DMS 273 (cell line): ENCODE data around the gene KLHL15.
A peak's percentile ranks its signal among the peaks of the same experiment; 100 is the strongest.
"Not testable (repeated sequence)": the region's sequence is repeated elsewhere in the genome, so short reads cannot be mapped to it uniquely, and the experiment has no call there.

Experiments used
- DNase-seq: peaks from one replicate; lab custom pipeline; 2025; ENCODE audit not compliant: unreplicated experiment; lab: John Stamatoyannopoulos, UW

Gene KLHL15

DNA sequence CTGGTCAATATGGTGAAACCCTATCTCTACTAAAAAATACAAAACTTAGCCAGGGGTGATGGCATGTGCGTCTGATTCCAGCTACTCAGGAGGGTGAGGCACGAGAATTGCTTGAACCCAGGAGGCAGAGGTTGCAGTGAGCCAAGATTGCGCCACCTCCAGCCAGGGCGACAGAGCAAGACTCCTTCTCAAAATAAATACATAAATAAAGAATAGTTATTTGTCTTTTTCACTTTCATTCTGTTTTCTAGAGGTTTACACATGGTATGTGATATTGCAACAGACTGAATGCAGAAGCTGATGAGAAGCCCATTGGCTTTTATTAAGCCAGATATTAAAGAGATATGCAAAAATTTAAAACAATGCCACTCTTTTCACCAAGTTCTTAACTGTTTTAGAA, 8.2 kb downstream of the KLHL15 start:
- DNase-seq: no peak

DNA sequence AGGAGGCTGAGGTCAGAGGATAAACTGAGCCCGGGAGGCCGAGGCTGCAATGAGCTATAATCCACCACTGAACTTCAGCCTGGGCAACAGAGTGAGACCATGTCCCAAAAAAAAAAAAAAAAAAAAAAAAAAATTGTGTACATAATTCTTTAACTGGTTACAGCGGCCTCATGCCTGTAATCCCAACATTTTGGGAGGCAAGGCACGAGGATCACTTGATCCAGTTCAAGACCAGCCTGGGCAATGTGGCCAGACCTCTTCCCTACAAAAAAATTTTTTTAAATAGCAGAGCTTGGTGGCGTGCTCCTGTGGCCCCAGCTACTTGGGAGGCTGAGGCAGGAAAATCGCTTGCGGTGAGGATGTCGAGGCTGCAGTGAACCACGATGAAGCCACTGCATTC, 9.3 kb downstream of the KLHL15 start:
- DNase-seq: no peak

DNA sequence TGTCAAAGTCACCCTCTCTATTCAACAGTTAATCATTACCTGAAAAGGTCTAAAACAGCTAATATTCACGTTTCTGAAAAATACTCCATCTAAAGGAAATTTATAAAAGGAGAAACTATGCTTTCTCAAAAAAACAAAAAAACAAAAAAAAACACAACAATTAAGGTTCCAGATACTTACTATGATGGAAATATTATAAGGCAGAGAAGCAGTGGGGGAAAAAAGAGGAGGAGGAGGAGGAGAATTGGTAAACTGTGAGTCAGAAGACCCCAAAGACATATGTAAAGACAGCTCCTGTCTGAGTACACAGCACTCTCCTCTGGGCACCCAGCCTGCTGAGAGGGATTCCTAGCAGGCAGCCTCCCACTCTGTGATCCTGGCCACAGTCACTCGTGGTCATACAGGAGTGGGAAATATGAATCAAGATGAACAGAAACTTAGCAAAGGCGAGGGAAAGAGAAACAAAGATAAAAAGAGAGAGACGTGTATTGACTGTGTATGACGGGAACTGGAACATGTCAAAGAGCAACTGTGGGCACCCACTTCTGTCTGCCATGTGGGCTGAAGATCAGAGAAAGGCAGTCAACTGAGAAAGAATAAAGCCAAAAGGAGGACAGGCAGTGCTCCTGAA, 12.5 kb downstream of the KLHL15 start:
- no peak for DNase-seq

DNA sequence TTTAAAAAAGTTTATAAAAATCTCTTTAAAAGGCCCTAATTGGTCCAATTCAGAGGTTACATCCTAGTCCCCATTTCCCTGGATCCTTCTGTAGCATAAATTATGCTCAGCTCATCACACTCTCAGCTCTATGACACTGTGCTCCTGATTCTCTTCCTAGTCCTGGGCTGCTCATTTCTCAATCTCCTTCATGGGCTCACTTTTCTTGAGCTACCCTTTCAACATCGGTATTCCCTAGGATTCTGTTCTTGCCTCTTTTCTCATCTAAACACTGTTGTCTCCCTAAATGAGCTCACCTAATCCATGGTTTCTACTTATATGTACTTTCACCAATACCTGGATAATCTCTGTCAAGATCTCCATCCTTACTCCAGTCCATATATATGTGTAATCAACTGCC, 14.7 kb downstream of the KLHL15 start:
- no peak for DNase-seq

DNA sequence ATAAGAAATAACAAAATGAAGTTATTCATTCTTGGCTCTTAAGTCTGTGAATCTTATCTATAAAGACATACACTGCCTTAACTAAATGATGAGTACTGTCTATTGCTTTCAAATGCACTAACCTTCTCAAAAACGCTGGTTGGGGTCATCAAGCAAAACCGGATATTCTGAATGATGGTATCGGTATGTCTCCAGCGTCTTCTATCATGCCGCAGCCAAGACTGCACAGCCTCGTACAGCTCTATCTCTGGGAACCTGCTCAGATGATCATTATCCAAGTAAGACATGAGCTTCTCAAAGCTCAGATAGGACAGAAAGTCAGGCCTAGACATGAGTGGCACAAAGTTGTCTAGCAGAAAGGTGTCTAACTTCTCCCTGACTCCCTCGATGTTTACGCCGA, 21.1 kb downstream of the KLHL15 start:
- DNase-seq: no peak

DNA sequence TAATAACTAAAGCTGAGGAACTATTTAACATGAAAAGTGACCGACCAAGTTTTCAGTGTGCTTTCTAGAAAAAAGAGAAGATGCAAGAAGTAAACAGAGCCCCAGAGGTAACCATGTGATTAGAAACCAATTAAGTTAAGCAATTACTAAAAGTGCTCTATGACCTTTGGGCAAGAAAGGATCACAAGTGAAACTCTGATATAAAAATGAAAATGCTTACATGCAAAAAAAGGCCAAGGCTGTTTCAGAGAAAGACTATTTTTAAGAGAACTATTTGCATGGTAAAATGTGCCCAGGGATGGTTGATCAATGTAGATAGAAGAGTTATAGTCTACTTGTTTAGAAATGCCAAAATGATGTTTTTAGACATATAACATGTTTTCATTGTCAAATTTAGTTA, 22.0 kb downstream of the KLHL15 start:
- no peak for DNase-seq

DNA sequence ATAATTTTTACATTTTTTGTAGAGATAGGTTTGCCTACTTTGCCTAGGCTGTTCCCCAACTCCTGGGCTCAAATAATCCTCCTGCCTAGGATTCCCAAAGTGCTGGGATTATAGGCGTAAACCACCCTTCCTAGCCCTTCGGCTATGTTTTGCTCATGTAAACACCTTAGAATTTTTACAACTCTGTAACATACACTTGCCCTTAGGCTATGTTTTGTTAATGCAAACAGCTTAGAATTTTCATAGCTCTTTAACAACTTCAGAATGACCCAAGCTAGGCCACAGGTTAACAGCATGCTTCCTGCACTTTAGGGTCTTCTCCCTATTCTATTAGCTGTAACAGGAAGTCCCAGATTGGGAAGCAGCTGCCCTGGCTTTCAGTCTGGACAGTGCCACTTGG, 24.2 kb downstream of the KLHL15 start:
- no peak for DNase-seq

DNA sequence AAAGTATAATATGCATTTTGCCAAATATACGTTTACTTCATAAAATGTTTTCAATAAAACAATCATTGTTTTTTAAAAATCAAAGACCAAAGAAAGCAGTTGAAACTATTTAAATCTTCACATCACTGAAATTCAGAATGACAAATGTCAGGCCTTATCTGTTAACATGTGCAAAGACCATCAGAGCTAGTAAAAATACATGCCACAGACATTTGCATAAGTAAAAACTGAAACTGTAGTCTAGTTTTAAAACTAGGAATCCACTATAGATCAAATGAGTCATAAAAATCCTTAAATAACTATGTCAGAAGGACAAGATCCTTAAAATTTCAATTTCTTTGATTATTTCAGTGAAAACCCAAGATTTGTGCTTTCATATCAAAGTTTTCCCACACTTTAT, 24.8 kb downstream of the KLHL15 start:
- DNase-seq: no peak

DNA sequence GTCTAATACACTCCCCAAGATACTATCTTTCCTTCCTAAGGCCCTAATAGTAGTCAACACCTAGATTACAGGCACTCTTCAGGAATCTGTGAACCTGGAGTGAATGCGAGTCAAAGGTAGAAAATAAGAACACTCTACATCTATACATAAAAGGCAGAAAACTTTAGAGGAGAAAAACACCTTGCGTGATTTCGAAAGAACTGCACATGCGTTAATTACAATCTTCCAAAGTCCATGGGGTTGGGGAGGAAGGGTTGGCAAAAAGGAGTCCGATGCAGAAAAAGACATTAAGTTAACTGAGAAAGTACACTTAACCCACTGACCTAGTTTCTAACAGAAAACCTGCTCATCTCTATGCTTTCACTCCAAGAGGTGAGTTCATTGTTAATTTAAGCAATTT, 27.3 kb downstream of the KLHL15 start:
- no peak for DNase-seq

DNA sequence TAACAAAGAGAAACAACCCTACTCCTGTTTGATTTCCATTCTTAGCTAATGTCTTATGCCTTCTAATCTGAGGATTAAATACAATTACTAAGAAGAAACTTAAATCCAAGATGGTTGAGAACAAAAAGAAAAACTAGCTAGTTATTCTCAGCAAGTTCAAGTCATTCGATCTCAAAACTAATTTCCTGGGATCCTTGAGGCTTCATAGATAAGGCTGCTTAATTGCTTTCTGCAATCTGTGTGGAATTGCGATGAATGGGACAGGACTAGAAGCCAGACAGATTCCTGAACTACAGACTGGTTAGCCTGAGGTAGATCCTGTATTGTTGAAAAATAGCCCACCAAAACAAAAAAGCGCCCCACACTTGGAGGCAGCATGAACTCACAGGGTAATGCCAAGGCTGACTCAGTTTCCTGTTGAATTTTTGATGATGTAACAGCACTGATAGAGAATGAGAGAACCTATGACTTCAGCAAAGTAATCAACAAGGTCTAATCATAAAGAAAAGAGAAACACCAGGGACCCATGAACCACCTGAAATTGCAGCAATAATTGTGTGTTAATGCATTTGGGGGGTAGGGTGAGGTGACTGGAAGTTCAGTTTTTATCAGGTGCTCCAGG, 33.9 kb downstream of the KLHL15 start:
- no peak for DNase-seq

DNA sequence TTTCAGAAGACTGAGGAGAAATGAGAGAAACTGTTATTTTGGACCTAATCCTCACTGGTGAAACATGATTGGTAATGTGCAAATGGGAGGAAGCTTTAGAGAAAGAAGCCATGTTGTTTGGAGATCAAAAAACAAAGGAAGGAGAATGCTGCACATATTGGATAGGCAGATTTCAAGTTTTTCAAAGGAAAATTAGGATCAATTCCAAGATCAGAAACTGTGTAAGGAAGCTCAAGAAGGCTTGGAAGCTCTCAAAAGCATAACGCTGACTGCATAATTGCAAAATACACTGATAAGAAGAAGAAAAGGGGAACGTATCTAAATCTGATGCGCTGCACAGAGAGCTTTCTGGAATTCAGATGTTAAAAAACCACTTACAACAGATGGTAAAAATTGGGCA, 34.6 kb downstream of the KLHL15 start:
- DNase-seq: no peak

DNA sequence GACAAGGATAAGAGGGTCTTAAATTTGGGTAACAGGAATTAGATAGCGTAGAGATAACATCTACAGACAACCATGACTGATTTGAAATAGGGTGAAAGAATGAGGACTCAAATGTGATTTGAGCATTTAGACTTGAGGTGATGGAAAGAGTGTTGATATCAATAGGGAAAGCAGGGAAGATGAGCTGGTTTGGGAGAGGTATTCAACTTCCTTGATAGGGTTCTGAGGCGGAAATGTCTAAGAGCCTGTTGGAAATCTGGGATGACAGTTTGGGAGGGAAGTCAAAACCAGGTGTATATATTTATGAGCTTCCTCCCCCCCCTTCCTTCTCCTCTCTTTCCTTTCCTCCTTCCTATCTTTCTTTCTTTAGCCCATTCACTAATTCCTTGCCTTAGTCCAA, 36.5 kb downstream of the KLHL15 start:
- DNase-seq: no peak

DNA sequence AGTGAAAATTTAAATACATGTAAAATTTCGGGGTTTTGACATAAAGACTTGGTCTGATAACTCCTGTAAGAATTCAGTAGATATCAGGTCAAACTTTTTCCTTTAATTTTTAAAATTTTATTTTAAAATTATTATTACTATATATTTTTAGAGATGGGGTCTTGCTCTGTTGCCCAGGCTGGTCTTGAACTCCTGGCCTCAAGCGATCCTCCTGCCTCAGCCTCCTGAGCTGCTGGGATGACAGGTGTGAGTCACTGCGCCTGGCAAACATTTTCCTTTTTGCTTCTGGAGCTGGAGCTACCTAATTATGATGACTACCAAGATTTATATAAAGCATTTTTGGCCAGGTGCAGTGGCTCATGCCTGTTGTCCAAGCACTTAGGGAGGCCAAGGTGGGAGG, 37.3 kb downstream of the KLHL15 start:
- no peak for DNase-seq

DNA sequence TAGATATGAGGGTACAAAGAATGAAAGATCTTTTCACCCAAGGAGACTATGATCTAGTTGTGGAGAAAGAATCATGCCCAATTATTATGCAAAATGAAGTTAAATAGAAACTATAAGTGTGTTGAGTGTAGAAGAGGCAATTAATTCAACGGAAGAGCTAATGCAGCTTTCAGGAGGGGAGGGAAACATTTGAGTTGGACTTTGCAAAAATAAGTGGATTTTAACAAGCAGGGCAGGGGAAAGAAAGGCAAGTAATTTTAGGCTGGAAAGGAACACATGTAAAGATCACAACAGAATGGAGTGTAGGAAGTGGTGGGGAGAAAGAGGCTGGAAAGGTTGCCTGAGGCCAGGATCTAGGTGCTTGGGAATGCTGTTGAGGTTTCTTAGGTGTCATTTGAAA, 44.1 kb downstream of the KLHL15 start:
- no peak for DNase-seq

DNA sequence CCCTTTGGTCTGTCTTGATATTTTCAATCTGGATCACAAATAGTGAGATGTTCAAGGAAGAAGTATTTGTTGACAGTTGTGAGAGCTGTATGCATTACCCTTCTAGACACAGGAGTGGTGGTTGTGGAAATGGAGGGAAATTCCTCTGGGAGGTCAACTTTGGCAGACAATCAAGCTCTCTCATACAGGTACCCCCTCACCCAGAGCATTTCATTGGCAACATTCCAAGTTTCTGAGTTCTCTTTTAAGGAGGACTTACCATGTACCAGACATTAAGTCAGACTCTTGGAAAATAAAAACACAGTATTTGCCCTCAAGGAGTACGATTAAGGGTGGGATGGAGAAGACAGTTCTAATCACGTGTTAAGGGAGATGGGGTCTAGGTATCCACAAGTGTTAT, 45.3 kb downstream of the KLHL15 start:
- DNase-seq: peak; percentile 38

DNA sequence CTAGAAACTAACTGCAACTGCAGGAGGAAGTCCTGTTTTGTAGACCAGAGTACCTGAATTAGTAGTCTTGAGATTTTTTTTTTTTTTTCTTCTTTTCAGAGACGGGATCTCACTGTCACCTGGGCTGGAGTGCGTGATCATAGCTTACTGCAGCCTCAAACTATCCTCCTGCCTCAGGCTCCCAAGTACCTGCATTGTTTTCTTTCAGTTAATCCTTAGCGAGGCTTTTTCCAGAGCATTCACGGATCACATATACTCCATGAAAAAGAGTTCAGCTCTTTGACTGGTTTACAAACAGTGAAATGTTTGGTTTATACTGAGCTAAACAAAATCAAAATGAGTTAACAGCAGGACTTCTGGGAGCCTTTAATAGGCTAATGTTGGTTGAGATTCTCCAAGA, 45.8 kb downstream of the KLHL15 start:
- no peak for DNase-seq

DNA sequence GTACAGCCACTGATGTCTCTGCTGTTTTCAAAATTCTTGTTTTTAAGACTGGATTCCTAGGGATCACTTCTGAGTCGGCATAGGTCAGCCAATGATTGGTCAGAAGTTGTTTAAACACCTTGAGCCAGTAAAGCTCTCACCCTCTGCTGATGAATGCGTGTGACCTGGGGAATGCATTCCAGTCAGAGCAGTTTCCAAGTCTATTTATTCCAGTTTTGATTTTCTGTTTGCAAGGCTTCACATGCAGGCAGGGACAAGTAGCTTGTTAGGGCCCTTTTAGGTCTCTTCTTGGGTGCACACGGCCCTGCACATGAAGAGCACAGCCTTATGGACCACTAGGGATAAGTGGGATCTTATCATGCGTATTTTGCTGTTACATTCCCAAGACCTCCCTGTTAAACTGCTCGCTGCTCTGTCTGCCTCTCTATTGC, 47.0 kb downstream of the KLHL15 start:
- peak; percentile 45 for DNase-seq

DNA sequence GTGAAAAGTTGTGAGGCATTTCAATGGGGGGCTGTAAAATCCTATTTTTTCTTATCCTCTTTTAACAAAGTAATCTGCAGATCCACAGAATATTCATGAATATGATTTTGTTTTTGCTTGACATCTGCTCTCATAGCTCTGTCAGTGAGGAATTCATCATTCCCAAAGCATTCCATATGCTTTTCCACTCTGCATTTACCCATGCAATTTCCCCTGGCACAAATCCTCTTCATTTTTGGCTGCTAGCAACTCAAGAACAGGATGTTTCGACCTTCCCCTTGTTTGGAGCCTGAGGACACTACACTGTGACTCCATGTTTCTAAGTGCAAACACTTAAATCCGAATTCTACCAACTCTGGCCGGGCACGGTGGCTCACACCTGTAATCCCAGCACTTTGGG, 48.5 kb downstream of the KLHL15 start:
- no peak for DNase-seq

DNA sequence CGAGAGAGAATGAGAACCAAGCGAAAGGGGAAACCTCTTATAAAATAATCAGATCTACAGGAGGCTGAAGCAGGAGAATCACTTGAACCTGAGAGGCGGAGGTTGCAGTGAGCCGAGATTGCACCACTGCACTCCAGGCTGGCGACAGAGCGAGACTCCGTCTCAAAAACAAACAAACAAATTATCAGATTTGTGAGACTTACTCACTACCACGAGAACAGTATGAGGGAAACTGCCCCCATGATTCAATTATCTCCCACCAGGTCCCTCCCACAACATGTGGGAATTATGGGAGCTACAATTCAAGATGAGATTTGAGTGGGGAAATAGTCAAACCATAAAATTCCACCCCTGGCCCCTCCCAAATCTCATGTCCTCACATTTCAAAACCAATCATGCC, 61.4 kb downstream of the KLHL15 start:
- not testable (repeated sequence) for DNase-seq

DNA sequence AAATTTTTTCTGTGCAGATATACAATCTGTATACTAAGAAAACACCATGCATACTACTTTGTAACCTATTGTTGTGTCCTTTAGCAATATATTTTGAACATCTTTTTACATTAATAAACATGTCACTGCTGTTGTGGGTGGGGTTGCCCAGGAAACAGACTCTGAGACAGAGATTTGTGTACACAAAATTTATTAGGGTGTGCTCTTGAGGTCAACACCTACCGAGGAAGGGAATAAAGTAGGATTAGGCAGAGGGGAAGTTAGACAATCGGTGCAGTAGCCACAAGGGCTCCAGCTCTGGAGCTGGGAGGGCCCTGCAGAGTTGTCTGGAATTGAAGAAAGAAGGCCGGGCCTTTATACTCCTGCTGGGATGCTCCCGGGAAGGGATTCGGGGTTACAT, 62.8 kb downstream of the KLHL15 start:
- no peak for DNase-seq

DNA sequence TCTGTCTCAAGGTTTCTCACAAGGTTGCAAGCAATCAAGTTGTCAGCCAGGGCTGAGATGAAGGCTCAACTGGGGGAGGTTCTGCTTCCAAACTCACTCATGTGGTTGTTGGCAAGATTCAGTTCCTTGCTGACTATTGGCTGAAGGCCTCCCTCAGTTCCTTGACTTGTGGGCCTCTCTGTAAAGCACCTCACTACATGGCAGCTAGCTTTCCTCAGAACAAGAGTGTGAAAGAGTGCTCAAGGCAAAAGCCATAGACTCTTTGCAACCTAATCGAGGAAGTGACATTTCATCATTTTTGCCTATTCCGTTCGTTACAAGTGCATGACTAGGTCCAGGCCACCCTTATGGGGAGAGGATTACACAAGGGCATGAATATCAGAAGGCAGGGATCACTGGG, 67.2 kb downstream of the KLHL15 start:
- DNase-seq: no peak

DNA sequence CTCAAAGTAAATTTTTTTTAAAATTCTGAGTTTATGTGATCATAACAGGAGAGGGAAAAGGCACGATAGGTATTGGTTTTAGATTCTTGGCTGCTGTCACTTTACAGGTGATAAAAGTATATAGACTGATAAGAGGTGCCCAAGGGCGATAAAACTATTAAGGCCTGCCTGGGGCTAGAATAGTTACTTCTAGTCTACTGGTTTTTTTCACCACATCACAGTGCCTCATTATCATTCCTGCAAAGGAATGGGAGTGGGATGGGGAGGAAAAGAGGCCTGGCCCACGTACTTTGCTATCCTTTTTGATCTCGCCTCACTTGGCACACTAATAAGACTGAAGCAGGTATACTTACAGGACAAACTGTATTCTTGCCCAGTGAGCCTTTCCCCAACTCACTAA, 72.6 kb downstream of the KLHL15 start:
- no peak for DNase-seq

DNA sequence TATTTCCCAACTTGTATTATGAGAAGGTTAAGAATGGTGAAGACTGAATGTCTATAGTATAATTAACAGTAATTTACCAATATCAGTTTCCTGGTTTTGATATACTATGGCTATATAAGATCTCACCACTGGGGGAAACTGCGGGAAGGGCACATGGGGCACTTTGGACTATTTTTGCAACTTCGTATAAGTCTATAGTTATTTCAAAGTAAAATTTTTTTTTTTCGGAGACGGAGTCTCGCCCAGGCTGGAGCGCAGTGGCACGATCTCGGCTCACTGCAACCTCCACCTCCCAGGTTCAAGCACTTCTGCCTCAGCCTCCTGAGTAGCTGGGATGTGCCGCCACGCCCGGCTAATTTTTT, 73.1 kb downstream of the KLHL15 start:
- DNase-seq: no peak
